ENCODE results near the gene PPP2R5C.
A peak's percentile ranks its signal among the peaks of the same experiment; 100 is the strongest.

PPP2R5C gene

DNA sequence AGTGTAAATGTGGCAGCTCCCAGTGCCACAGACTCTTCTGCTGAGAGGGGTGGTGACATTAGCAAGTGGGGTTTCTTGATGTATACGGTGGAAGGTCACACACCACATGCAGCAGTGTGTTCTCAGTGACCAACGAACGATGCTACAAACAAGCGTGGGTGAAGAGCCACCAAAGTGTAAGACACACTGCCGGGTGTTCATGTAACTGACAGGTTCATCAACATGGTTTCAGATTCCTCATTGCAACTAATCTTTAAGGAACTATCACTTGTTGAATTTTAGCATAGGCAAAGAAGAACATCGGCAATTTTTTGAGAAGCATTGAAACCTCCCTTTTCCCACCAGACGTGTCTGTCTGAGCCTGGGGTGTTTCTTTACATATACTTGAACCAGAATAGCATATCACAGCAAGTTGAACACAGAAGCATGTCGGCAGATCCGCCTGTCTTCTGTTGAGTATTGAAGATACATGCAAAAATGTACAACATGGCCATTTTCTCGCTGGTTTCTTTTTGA lies 58.8 kb downstream of the PPP2R5C start:
- in situ Hi-C loops (cut with MboI; ENCODE audit: low pct_unique_long_range_greater_than_20kb, low sequenced_read_pairs, unreplicated experiment): loop anchor here (10.0 kb wide), 1 partner anchor 46 kb away; no protein-coding TSS in a partner anchor
- DNase-seq (ENCODE audit: low spot score): no peak
- no peak for TF ChIP-seq CTCF (IDR thresholded peaks at IDR 0.05; ENCODE audit: extremely low read depth, insufficient read depth, missing control alignments)

DNA sequence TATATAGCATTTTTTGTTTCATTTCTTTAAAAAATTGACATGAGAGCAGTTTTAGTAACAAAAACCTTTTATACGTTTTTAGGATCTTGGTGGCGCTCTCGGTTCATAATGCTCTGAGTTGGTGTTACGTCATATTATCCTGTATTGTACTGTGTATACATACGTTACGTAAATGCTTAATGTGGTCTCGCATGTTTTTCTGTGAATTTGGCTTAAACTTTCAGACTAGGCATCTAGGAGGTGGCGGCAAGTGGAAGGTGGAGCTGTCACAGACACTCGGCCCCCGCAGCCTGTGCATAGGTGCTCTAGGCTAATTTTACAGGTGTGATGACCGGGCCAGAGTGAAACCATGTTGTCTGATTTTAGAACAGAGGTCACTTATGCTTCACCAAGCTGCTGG lies 60.0 kb downstream of the PPP2R5C start:
- in situ Hi-C loops (cut with MboI; ENCODE audit: low pct_unique_long_range_greater_than_20kb, low sequenced_read_pairs, unreplicated experiment): loop anchor here (10.0 kb wide), 1 partner anchor 47 kb away; no protein-coding TSS in a partner anchor
- no peak for TF ChIP-seq CTCF (IDR thresholded peaks at IDR 0.05; ENCODE audit: extremely low read depth, insufficient read depth, missing control alignments)
- no peak for DNase-seq (ENCODE audit: low spot score)

DNA sequence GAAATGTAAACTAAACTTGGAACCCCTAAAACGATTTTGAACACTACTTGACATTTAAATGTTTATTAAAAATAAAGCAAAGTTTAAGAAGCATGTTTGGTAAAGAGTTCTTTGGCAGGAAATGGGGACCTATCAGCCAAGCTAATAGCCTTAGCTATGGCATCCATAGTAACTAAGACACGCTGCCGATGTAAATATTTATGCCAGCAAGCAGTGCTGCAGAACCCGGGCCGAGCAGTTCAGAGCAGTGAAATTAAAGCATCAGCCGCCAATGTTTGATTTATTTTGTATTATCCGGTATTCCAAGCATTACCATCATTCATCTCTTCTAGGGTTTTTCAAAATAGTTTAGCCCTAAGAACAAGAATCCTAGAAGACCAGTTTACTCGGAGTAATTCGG lies 61.6 kb downstream of the PPP2R5C start:
- DNase-seq (ENCODE audit: low spot score): no peak
- in situ Hi-C loops (cut with MboI; ENCODE audit: low pct_unique_long_range_greater_than_20kb, low sequenced_read_pairs, unreplicated experiment): loop anchor here (10.0 kb wide), 1 partner anchor 48 kb away; no protein-coding TSS in a partner anchor
- TF ChIP-seq CTCF (IDR thresholded peaks at IDR 0.05; ENCODE audit: extremely low read depth, insufficient read depth, missing control alignments): no peak

- no peak for TF ChIP-seq CTCF (IDR thresholded peaks at IDR 0.05; ENCODE audit: extremely low read depth, insufficient read depth, missing control alignments)
- DNase-seq (ENCODE audit: low spot score): peak; percentile 44
- in situ Hi-C loops (cut with MboI; ENCODE audit: low pct_unique_long_range_greater_than_20kb, low sequenced_read_pairs, unreplicated experiment): loop anchor here (10.0 kb wide), 1 partner anchor 49 kb away; no protein-coding TSS in a partner anchor
Observed at GRCh38 chr14:101823511-101824120, 62.1 kb downstream of the PPP2R5C start.

DNA sequence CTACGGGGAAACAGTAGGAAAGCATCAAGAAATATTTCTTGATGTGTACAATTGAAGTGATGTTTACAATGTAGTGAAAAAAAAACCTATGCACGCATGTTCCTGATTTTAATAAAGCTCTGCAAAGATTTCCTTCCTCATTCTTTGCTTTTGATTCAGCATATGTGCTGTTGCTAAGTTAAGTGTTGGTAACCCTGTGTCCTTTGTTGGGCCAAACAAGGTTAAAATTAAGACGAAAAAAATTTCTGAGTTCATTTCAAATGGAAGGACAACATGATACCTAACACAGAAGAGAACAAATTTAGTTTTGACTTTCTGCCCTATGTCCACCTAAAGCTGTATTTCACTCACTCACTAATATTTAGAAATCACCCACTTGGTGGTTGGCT lies 62.8 kb downstream of the PPP2R5C start:
- DNase-seq (ENCODE audit: low spot score): no peak
- in situ Hi-C loops (cut with MboI; ENCODE audit: low pct_unique_long_range_greater_than_20kb, low sequenced_read_pairs, unreplicated experiment): loop anchor here (10.0 kb wide), 1 partner anchor 50 kb away; no protein-coding TSS in a partner anchor
- no peak for TF ChIP-seq CTCF (IDR thresholded peaks at IDR 0.05; ENCODE audit: extremely low read depth, insufficient read depth, missing control alignments)

DNA sequence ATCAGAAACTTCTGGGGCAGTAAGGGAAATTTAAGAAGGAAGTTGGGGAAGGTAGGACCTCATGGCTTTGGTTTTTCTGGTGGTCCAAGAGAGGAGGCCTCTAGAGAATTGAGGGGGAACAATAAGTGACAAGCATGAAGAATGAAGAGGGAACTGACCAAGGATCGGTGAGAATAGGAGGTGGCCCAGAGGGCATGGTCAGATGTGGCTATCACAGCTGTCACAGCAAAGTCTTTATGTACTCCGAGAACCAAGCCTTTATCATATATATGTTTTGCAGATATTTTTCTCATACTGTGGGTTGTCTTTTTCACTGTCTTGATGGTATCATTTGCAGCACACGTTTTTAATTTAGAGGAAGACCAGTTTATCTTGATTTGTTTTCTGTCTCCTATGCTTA lies 64.3 kb downstream of the PPP2R5C start:
- TF ChIP-seq CTCF (IDR thresholded peaks at IDR 0.05; ENCODE audit: extremely low read depth, insufficient read depth, missing control alignments): no peak
- in situ Hi-C loops (cut with MboI; ENCODE audit: low pct_unique_long_range_greater_than_20kb, low sequenced_read_pairs, unreplicated experiment): loop anchor here (10.0 kb wide), 1 partner anchor 51 kb away; no protein-coding TSS in a partner anchor
- DNase-seq (ENCODE audit: low spot score): no peak
